GM18508 (cell line): ENCODE results near the gene STUB1.

Experiments used
- ATAC-seq: cut with Tn5 transposase; IDR thresholded peaks from one replicate; pipeline ENCODE4 v1.9.1; 2021; ENCODE audit warnings: moderate number of reproducible peaks; ENCODE audit not compliant: insufficient read depth, unreplicated experiment

STUB1 gene

GRCh38 chr16:692356-693108 is 12.3 kb downstream of the STUB1 start:
- no peak for ATAC-seq

- ATAC-seq = no peak
These were observed 13.2 kb downstream of the STUB1 start for GRCh38 chr16:693364-693763.

- ATAC-seq = no peak
These were observed 13.6 kb downstream of the STUB1 start for GRCh38 chr16:693766-694165.

- no peak for ATAC-seq
These were observed 14.1 kb downstream of the STUB1 start for GRCh38 chr16:694187-694862.

- ATAC-seq = no peak
These were observed 14.7 kb downstream of the STUB1 start for GRCh38 chr16:694863-695354.

GRCh38 chr16:695355-696089 is 15.3 kb downstream of the STUB1 start:
- ATAC-seq = no peak

- no peak for ATAC-seq
These were observed 18.9 kb downstream of the STUB1 start for GRCh38 chr16:698911-699671.

GRCh38 chr16:700684-701584 is 20.7 kb downstream of the STUB1 start:
- no peak for ATAC-seq

- no peak for ATAC-seq
These were observed 22.1 kb downstream of the STUB1 start for GRCh38 chr16:702341-702740.

GRCh38 chr16:703406-703805 is 23.2 kb downstream of the STUB1 start:
- ATAC-seq = no peak

- no peak for ATAC-seq
These were observed 23.8 kb downstream of the STUB1 start for GRCh38 chr16:704047-704446.

- no peak for ATAC-seq
These were observed 24.6 kb downstream of the STUB1 start for GRCh38 chr16:704552-705380.

- ATAC-seq = no peak
These were observed 25.4 kb downstream of the STUB1 start, which contains the start of gene FBXL16 for GRCh38 chr16:705431-706188. Gene FBXL16 (minus strand): TSS chr16:705801. CDS start chr16:697405, 8,396 bp downstream.

GRCh38 chr16:706189-707061 is 26.2 kb downstream of the STUB1 start:
- no peak for ATAC-seq

- no peak for ATAC-seq
These were observed 26.9 kb downstream of the STUB1 start for GRCh38 chr16:707062-707538.

- ATAC-seq = no peak
These were observed 27.8 kb downstream of the STUB1 start for GRCh38 chr16:708019-708418.

GRCh38 chr16:708959-709358 is 28.7 kb downstream of the STUB1 start:
- ATAC-seq = no peak
